GM06990 (cell line): ENCODE results near the gene ABR.
"Not testable (repeated sequence)": the region's sequence is repeated elsewhere in the genome, so short reads cannot be mapped to it uniquely, and the experiment has no call there.

ENCODE experiments used
- DNase-seq: peaks from one replicate; pipeline ENCODE4 v3.0.0-alpha.2; 2011; ENCODE audit not compliant: insufficient read length; ENCODE audit errors: extremely low read depth
- H3K27me3 ChIP-seq: replicated peaks from 2 replicates; pipeline ENCODE4 v1.6.0; 2011; ENCODE audit warnings: low read length; ENCODE audit not compliant: control insufficient read depth, insufficient read depth
- H3K36me3 ChIP-seq: 2 replicates; pipeline ENCODE4 v1.5.1; 2011; ENCODE audit warnings: low read length; ENCODE audit not compliant: control insufficient read depth, insufficient read depth
- H3K4me3 ChIP-seq: replicated peaks from 2 replicates; pipeline ENCODE4 v1.5.1; 2011; ENCODE audit warnings: low read depth, mild to moderate bottlenecking, control low read depth, low read length
- TF ChIP-seq, protein P1 (sequence below): IDR thresholded peaks from 2 replicates; pipeline ENCODE4 v1.5.1; 2011; ENCODE audit warnings: low read length, control low read depth, mild to moderate bottlenecking, inconsistent platforms; ENCODE audit not compliant: insufficient read depth, poor library complexity, severe bottlenecking

Gene ABR

DNA sequence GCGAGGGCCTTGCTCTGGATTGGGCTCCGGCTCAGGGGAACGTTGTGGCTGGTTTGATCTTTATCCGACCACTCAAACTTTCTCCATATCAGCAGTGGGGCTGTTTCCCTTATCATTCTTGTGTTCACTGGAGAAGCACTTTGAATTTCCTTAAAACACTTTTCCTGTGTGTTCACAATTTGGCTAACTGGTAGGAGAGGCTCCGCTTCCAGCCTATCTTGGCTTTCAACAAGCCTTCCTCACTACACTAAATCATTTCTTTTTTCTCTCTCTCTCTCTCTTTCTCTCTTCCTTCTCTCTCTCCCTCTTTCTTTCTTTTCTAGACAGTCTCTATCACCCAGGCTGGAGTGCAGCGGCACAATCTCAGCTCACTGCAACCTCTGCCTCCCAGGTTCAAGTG, 43.0 kb downstream of the ABR start:
- TF ChIP-seq, protein P1, sequence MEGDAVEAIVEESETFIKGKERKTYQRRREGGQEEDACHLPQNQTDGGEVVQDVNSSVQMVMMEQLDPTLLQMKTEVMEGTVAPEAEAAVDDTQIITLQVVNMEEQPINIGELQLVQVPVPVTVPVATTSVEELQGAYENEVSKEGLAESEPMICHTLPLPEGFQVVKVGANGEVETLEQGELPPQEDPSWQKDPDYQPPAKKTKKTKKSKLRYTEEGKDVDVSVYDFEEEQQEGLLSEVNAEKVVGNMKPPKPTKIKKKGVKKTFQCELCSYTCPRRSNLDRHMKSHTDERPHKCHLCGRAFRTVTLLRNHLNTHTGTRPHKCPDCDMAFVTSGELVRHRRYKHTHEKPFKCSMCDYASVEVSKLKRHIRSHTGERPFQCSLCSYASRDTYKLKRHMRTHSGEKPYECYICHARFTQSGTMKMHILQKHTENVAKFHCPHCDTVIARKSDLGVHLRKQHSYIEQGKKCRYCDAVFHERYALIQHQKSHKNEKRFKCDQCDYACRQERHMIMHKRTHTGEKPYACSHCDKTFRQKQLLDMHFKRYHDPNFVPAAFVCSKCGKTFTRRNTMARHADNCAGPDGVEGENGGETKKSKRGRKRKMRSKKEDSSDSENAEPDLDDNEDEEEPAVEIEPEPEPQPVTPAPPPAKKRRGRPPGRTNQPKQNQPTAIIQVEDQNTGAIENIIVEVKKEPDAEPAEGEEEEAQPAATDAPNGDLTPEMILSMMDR: no peak
- Histone ChIP-seq H3K36me3 (no peaks in the 10 kb centered on the region; the same call in 1 of the 2 replicates), H3K4me3 (no peak overlapping the region), H3K27me3 (no peaks in the 10 kb centered on the region)
- no peak for DNase-seq

DNA sequence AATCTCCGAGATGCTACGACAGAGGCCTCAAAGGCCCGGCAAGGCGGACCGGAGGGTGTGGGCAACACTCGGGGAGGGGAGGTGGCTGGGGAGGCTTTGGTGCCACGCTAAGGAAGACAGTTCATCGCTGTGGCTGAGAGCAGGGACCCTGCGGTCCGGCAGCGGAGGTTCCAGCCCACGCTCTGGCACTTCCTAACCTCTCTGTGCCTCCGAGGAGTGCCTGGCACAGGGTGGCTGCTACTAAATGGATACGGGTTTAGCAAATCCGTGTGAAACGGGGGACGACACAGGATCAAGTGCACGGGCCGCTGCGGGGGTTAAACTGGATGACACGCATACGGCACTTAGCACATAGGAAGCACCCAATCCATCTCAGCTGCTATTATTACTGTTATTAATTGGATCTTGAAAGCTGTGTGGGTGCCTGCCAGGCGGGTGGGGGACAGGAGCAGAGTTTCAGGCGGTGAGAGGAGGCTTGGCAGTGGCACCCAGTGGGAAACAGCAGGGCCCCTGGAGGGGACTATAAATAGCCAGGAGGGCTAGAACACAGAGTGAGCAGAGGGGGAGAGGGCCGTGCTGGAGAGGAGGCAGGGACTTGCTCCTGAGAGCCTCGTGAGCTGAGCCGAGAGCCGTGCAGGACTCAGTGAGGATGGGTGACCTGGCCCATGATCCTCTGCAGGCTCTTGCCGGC, 45.0 kb downstream of the ABR start:
- DNase-seq: no peak
- H3K36me3 ChIP-seq: peaks cover 2% of the 10 kb centered on the region; the same call in 1 of the 2 replicates
- TF ChIP-seq, protein P1: no peak
- H3K4me3 ChIP-seq: no peak overlapping the region
- H3K27me3 ChIP-seq: no peaks in the 10 kb centered on the region

DNA sequence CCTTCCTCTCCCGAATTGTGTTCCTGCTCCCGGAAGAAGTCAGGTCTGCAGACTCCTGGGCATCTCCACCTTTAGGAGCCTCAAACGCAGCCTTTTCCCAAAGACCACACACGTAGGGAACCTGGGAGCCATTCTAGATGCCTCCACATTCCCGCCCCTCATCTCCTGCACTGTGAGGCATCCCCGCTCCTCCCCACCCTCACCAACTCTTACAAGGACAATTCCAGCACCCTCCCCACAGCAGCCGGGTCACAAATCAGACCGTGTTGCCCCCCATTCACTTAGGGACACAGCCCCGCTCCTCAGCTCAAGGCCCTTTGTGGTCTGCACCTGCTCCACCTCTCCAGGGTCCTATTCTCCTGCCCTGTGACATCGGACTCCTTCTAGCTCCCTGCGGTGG, 49.6 kb downstream of the ABR start:
- TF ChIP-seq, protein P1: no peak
- no peak for DNase-seq
- no peaks in the 10 kb centered on the region for H3K27me3 ChIP-seq
- peaks cover 2% of the 10 kb centered on the region; the same call in 1 of the 2 replicates for H3K36me3 ChIP-seq
- no peak overlapping the region for H3K4me3 ChIP-seq

DNA sequence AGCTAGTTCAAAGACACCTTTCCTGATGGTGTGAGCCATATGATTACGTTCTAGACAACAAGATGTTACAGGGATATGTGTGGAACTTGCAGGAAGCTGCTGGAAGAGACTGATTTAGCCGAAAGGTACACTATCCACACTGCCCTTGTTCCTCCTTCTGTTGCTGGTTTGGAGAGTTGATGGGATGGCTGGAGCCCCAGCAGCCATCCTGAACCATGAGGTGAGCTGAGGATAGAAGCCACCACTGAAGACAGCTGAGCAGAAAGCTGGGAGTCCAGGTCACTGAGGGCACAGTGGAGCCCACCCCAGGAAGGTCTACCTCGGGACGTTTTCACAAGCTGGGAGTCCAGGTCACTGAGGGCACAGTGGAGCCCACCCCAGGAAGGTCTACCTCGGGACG, 51.3 kb downstream of the ABR start:
- not testable (repeated sequence) for DNase-seq, H3K36me3 ChIP-seq, H3K27me3 ChIP-seq, H3K4me3 ChIP-seq

DNA sequence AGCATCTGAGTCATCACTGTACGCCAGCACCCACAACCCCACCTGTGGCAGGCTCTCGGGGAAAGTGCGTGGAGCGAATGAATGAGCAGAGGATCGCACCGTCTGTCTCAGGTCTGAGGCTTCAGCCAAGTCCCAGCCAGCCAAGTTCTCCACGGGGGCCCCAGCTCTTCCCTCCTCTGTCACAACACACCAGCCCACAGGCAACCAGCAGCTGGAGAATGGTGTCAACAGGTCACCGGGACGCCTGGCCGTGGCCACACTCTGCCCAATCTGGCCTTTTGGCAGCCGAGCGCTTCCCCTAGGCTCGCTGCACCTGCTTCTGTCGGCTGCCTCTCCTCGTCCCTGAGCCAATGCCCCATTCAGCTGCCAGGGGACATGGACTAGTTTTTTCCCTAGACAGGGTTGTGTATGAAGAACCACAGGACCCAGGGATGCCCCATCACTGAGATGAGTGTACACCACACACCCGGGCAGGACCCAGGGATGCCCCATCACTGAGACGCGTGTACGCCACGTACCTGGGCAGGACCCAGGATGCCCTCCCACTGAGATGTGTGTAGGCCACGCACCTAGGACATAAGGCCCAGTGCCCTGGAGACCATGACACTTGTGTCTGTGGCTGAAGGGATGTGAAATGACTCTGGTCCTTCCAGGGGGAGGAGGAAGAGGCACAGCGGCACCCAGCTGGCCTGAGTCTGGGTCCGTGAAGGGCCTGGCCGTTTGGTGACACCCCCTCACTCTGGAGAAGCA, 52.8 kb downstream of the ABR start:
- peaks cover 5% of the 10 kb centered on the region for H3K36me3 ChIP-seq
- TF ChIP-seq, protein P1: no peak
- DNase-seq: no peak
- H3K27me3 ChIP-seq: no peaks in the 10 kb centered on the region
- no peak overlapping the region for H3K4me3 ChIP-seq

DNA sequence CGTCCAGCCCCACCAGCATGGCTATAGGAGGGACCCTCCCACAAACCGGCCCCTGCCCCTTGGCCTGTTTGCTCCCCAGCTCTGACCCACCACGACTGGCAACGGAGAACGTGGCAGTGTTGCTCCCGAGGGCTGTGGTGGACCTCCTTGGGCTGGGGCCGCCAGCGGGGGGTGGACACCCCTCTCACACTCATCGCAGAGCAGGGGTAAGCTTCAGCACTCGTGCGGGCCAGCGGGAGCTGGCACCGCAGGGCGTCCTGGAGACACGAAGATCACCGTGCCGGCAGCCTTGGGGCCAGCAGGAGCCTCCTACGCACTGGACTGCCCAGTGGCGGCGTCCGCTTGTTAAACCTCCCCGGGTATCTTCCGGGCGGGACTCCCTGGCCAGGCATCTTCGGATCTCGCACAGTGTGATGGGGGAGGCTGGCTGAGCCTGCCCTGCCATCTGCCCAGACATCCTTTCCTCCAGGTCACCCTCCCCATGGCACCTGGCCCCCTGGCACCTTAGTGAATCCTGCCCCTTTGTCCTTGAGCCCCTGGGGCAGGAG, 53.5 kb downstream of the ABR start:
- peaks cover 5% of the 10 kb centered on the region for H3K36me3 ChIP-seq
- H3K4me3 ChIP-seq: no peak overlapping the region
- H3K27me3 ChIP-seq: no peaks in the 10 kb centered on the region
- TF ChIP-seq, protein P1: no peak
- DNase-seq: no peak
